ENCODE measurements around the gene TRAPPC3.

- TF ChIP-seq MCM2 (IDR thresholded peaks at IDR 0.05; ENCODE audit: low read depth) (no peak), RFX5 (IDR thresholded peaks at IDR 0.05; ENCODE audit: low read depth, low read length) (no peak), KDM4B (IDR thresholded peaks at IDR 0.05; ENCODE audit: borderline replicate concordance in 2 of 2, low read depth in 1 of 2) (no peak), CTCF (IDR thresholded peaks at IDR 0.05 in 2 of 3, conservative IDR thresholded peaks at IDR 0.05 in 1 of 3; ENCODE audit: insufficient read depth in 2 of 3, low read depth in 1 of 3, low read length in 3 of 3) (no peak)
Measured at GRCh38 chr1:36153476-36153875, 4.2 kb upstream of the TRAPPC3 start.

Data from K562 (cell line).